Upper lobe of left lung (tissue), 6 donors: ENCODE measurements around the gene PCDHB13. TPM values are rescaled to one million over a fixed set of nuclear protein-coding genes. Genes with fewer than 3 reads are reported as not detected.
"Not testable (repeated sequence)": the region's sequence is repeated elsewhere in the genome, so short reads cannot be mapped to it uniquely, and the experiment has no call there.

ENCODE experiments used
- ATAC-seq, 2 donors: fragments of 200-7000 bp; cut with Tn5 transposase; one replicate each; pipeline ENCODE4 v1.9.1; 2022; ENCODE audit warnings: mild to moderate bottlenecking in 2 of 2, moderate library complexity in 2 of 2; ENCODE audit not compliant: low FRiP score in 2 of 2
- DNase-seq, 2 donors: peaks; one replicate each; pipeline ENCODE4 v3.0.0-alpha.2; 2019 to 2020
- H3K27ac ChIP-seq, 4 donors: fragments of 200-600 bp; sonication (generic); one replicate each; pipeline ENCODE4 v1.5.1; 2016 to 2019
- H3K27me3 ChIP-seq, 4 donors: fragments of 200-600 bp; sonication (generic); one replicate each; pipeline ENCODE4 v1.5.1; 2017 to 2019
- H3K36me3 ChIP-seq, 4 donors: fragments of 200-600 bp; sonication (generic); one replicate each; pipeline ENCODE4 v1.5.1; 2016 to 2019
- H3K4me1 ChIP-seq, 4 donors: fragments of 200-600 bp; sonication (generic); one replicate each; pipeline ENCODE4 v1.5.1; 2018 to 2019
- H3K4me3 ChIP-seq, 4 donors: fragments of 200-600 bp; sonication (generic); one replicate each; pipeline ENCODE4 v1.5.1; 2017 to 2019; ENCODE audit warnings: mild to moderate bottlenecking in 2 of 4, moderate library complexity in 1 of 4
- H3K9me3 ChIP-seq, 4 donors: fragments of 200-600 bp; sonication (generic); one replicate each; pipeline ENCODE4 v1.5.1; 2018 to 2019
- EP300 ChIP-seq, 4 donors: sonication (generic); formaldehyde crosslinking; IDR thresholded peaks; one replicate each; pipeline ENCODE4 v1.5.1; 2017; ENCODE audit warnings: antibody characterized with exemption in 4 of 4, control low read depth in 2 of 4
- POLR2A ChIP-seq, 4 donors: fragments of 450-650 bp; IDR thresholded peaks; one replicate each; pipeline ENCODE4 v1.5.1; 2016 to 2017; ENCODE audit warnings: antibody characterized with exemption in 4 of 4, mild to moderate bottlenecking in 2 of 4
- POLR2AphosphoS5 ChIP-seq, 2 donors: sonication (generic); formaldehyde crosslinking; IDR thresholded peaks; one replicate each; pipeline ENCODE4 v1.5.1; 2017; ENCODE audit warnings: antibody characterized with exemption in 2 of 2
- WGBS, 2 donors: methylation state at CpG; one replicate each; pipeline ENCODE4 v1.1.5; 2017 to 2018; 5-methylcytosine and 5-hydroxymethylcytosine counted together
- total RNA-seq, 6 donors: library from RNA; depleted of rRNA in 4 of 6; stranded (reverse); fragments of >200 nt in 4 of 6; gene quantifications; one replicate each; pipeline versions ENCODE4 v1.1.0 to v1.2.1, GENCODE V29; 2016 to 2021
- TF ChIP-seq, protein P1 (sequence below), 6 experiments: fragments of 450-650 bp in 4 of 6; fragments of 200-600 bp in 2 of 6; sonication (generic) in 2 of 6; IDR thresholded peaks; one replicate each; pipeline ENCODE4 v1.5.1; 2016 to 2019; ENCODE audit warnings: antibody characterized with exemption in 6 of 6
- donor health status: DM: no; HTN: no; CAD: no; lungs with moderate emphysema.
- donor health status: DM: no; HTN: yes; CAD: no; lungs with severe emphysema.

Gene PCDHB13
- total RNA-seq, 6 donors from 2014 or later = 1.2 to 3.1 (median 2.1) TPM

DNA sequence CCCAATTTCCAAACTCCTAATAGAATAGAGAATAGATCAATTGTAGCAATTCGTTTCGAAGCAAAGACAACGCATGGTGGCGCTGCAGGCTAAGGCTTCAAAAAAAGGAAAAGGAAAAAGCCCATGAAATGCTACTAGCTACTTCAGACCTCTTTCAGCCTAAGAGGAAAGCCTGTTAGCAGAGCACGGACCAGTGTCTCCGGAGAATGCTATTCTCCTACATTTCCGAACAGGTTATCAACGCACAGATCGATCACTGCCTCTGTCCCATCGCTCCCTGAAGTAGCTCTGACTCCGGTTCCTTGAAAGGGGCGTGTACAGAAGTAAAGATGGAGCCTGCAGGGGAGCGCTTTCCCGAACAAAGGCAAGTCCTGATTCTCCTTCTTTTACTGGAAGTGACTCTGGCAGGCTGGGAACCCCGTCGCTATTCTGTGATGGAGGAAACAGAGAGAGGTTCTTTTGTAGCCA lies 31.6 kb downstream of the PCDHB13 start, which contains the start of gene PCDHB15:
Gene PCDHB15, plus strand, starts transcription at position 146 of the 468 bp plus-strand sequence. Its CDS starts 184 bp downstream, at position 330.
- Histone ChIP-seq H3K9me3 (peaks cover 66 to 98% (median 91%) of the 10 kb centered on the region in 4 donors), H3K36me3 (no peaks in the 10 kb centered on the region), H3K27me3 (no peaks in the 10 kb centered on the region), H3K4me1 (no peaks in the 10 kb centered on the region), H3K27ac (no peak within 1 kb of the TSS), H3K4me3 (peak within 1 kb of the TSS in 3 of 4 donors; percentile 12 to 29 (median 17))
- DNase-seq (no peak), ATAC-seq (no peak)
- TF ChIP-seq, protein P1, sequence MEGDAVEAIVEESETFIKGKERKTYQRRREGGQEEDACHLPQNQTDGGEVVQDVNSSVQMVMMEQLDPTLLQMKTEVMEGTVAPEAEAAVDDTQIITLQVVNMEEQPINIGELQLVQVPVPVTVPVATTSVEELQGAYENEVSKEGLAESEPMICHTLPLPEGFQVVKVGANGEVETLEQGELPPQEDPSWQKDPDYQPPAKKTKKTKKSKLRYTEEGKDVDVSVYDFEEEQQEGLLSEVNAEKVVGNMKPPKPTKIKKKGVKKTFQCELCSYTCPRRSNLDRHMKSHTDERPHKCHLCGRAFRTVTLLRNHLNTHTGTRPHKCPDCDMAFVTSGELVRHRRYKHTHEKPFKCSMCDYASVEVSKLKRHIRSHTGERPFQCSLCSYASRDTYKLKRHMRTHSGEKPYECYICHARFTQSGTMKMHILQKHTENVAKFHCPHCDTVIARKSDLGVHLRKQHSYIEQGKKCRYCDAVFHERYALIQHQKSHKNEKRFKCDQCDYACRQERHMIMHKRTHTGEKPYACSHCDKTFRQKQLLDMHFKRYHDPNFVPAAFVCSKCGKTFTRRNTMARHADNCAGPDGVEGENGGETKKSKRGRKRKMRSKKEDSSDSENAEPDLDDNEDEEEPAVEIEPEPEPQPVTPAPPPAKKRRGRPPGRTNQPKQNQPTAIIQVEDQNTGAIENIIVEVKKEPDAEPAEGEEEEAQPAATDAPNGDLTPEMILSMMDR (IDR thresholded peaks at IDR 0.05) = peak in 1 of 6 experiments; percentile 6
- no peak for TF ChIP-seq POLR2AphosphoS5 (IDR thresholded peaks at IDR 0.05)
- WGBS, 2 donors = 9 to 16% methylated on average over 16 of the region's 16 CpGs

DNA sequence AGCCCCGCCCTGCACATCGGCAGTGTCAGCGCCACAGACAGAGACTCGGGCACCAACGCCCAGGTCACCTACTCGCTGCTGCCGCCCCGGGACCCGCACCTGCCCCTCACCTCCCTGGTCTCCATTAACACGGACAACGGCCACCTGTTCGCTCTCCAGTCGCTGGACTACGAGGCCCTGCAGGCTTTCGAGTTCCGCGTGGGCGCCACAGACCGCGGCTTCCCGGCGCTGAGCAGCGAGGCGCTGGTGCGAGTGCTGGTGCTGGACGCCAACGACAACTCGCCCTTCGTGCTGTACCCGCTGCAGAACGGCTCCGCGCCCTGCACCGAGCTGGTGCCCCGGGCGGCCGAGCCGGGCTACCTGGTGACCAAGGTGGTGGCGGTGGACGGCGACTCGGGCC lies 33.3 kb downstream of the PCDHB13 start:
- peaks cover 63 to 98% (median 91%) of the 10 kb centered on the region in 4 donors for H3K9me3 ChIP-seq
- H3K27ac ChIP-seq, H3K4me3 ChIP-seq, H3K36me3 ChIP-seq, ATAC-seq, H3K27me3 ChIP-seq, H3K4me1 ChIP-seq: not testable (repeated sequence)
- DNase-seq = peak in 1 of 2 donors; percentile 75
- WGBS, 2 donors = 49% methylated on average over 29 of the region's 42 CpGs; no CpG with 5 or more reads in 1 of the 2 donors

DNA sequence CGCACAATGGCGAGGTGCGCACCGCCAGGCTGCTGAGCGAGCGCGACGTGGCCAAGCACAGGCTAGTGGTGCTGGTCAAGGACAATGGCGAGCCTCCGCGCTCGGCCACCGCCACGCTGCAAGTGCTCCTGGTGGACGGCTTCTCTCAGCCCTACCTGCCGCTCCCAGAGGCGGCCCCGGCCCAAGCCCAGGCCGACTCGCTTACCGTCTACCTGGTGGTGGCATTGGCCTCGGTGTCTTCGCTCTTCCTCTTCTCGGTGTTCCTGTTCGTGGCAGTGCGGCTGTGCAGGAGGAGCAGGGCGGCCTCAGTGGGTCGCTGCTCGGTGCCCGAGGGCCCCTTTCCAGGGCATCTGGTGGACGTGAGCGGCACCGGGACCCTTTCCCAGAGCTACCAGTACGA lies 33.7 kb downstream of the PCDHB13 start:
- H3K36me3 ChIP-seq, H3K27ac ChIP-seq, H3K4me3 ChIP-seq, ATAC-seq, H3K27me3 ChIP-seq, H3K4me1 ChIP-seq: not testable (repeated sequence)
- 28 to 55% methylated on average over 7 to 17 of the region's 34 CpGs for WGBS, 2 donors
- peaks cover 65 to 100% (median 91%) of the 10 kb centered on the region in 4 donors for H3K9me3 ChIP-seq
- DNase-seq = peak in 1 of 2 donors; percentile 73

DNA sequence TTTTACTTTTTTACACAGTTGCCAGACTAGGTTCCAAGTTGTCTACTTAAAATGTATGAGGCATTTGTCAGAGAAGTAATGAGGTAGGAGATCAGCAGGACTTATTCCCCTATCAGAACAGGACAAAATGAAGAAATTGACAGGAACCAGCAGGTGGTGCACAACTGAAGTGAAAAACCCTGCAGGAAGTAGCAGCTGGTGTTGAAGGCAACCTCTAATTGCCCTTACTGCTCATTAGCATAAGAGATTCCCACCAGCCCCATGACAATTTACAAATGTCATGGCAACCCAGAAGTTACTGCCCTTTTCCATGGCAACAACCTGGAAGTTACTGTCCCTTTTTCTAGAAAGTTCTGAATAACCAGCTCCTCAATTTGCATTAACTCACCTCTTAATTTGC lies 36.9 kb downstream of the PCDHB13 start:
- Histone ChIP-seq H3K9me3 (peaks cover 82 to 100% (median 94%) of the 10 kb centered on the region in 4 donors), H3K4me3 (no peak overlapping the region), H3K27me3 (no peaks in the 10 kb centered on the region), H3K4me1 (no peaks in the 10 kb centered on the region), H3K27ac (no peak overlapping the region), H3K36me3 (no peaks in the 10 kb centered on the region)
- DNase-seq = no peak
- ATAC-seq = no peak
- TF ChIP-seq, protein P1 (IDR thresholded peaks at IDR 0.05) = no peak
- TF ChIP-seq EP300 (IDR thresholded peaks at IDR 0.05) (no peak), POLR2AphosphoS5 (IDR thresholded peaks at IDR 0.05) (no peak)

DNA sequence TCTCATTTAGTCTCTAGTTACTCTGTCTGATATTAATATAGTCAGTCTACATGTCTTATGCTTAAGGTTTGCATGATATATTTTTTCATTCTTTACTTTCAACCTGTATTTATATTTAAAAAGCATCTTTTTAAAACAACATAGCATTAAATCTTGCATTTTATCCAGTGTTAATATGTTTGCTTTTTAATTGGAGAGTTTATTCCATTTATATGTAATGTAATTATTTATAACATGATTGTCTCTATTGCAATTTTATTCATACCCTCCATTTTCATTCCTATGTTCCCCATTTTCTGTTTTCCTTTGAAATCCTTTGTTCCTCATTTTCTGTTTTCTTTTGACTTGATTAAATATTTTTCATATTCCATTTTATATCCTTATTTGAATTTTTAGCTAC lies 44.7 kb downstream of the PCDHB13 start:
- Histone ChIP-seq H3K36me3 (no peaks in the 10 kb centered on the region), H3K27me3 (no peaks in the 10 kb centered on the region), H3K4me3 (no peak overlapping the region), H3K9me3 (peaks cover 97 to 100% (median 100%) of the 10 kb centered on the region in 4 donors), H3K4me1 (no peaks in the 10 kb centered on the region), H3K27ac (no peak overlapping the region)
- TF ChIP-seq EP300 (IDR thresholded peaks at IDR 0.05) = no peak
- TF ChIP-seq POLR2AphosphoS5 (IDR thresholded peaks at IDR 0.05) = no peak
- TF ChIP-seq, protein P1 (IDR thresholded peaks at IDR 0.05) = no peak
- TF ChIP-seq POLR2A (IDR thresholded peaks at IDR 0.05) = no peak
- no peak for ATAC-seq
- DNase-seq = no peak

DNA sequence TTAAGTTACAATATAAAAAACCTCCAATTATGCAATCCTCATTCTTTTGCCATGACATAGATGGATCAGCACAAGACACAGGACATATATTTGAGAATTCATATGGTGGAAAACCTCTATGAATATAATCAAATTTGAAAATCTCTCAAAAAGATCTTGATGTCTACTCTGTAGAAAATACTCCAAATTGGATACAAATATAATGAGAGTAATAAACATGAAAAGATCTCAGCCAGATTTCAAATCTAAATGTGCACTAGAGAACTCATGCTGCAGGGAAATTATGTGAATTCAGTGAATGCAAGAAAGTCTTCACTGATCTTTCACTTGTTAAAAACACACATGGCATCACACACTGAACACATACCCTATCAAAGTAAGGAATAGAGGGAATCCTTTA lies 45.2 kb downstream of the PCDHB13 start:
- Histone ChIP-seq H3K4me1 (no peaks in the 10 kb centered on the region), H3K9me3 (peaks cover 97 to 100% (median 100%) of the 10 kb centered on the region in 4 donors), H3K4me3 (no peak overlapping the region), H3K27ac (no peak overlapping the region), H3K27me3 (no peaks in the 10 kb centered on the region), H3K36me3 (no peaks in the 10 kb centered on the region)
- TF ChIP-seq, protein P1 (IDR thresholded peaks at IDR 0.05) = no peak
- no peak for TF ChIP-seq POLR2AphosphoS5 (IDR thresholded peaks at IDR 0.05)
- DNase-seq (no peak), ATAC-seq (no peak)
